SK-N-SH (cell line): ENCODE data around the gene GPM6B.

Source experiments
- FOSL2 ChIP-seq: IDR thresholded peaks from 2 replicates; pipeline ENCODE4 v1.4.0; 2012; ENCODE audit warnings: low read depth, mild to moderate bottlenecking, moderate library complexity, borderline replicate concordance
- ZBTB33 ChIP-seq: IDR thresholded peaks from 2 replicates; pipeline ENCODE4 v1.4.0; 2012; ENCODE audit warnings: low read depth, borderline replicate concordance

GRCh38 chrX:13775837-13776236, 41.1 kb downstream of the GPM6B start:
- TF ChIP-seq ZBTB33 = no peak
- no peak for TF ChIP-seq FOSL2
